ENCODE measurements around the gene NRDC. TPM values are rescaled to one million over a fixed set of nuclear protein-coding genes. Genes with fewer than 3 reads are reported as not detected.

NRDC gene
- total and polyA plus RNA-seq, 2 experiments from 2014 or later: 129 to 217 TPM

- peaks cover 36% of the 10 kb centered on the region for H3K79me2 ChIP-seq (replicated peaks; ENCODE audit: insufficient read depth)
- H3K36me3 ChIP-seq (ENCODE audit: insufficient read depth): peaks cover 10% of the 10 kb centered on the region
- TF ChIP-seq EZH2 (IDR thresholded peaks at IDR 0.05; ENCODE audit: low read depth, unreplicated experiment): no peak
- no peak for TF ChIP-seq POLR2AphosphoS5 (IDR thresholded peaks at IDR 0.05; ENCODE audit: low read depth)
- TF ChIP-seq ZNF331 (CRISPR knock-in tag; IDR thresholded peaks at IDR 0.05; ENCODE audit: low read depth): no peak
- Mint-ChIP-seq H3K36me3 (ENCODE audit: low read depth) (peaks cover 13% of the 10 kb centered on the region), H3K4me3 (no peak overlapping the region), H3K9me3 (no peaks in the 10 kb centered on the region), H3K27me3 (ENCODE audit: insufficient read depth, low read depth, poor library complexity) (peaks cover 2% of the 10 kb centered on the region), H3K27ac (no peak overlapping the region), H3K4me1 (peaks cover 17% of the 10 kb centered on the region)
- peaks cover 18% of the 10 kb centered on the region for H3K4me1 ChIP-seq (ENCODE audit: insufficient read depth)
- no peaks in the 10 kb centered on the region; the same call in 1 of the 2 replicates for H3K9me2 ChIP-seq (ENCODE audit: insufficient read depth)
- H3F3A ChIP-seq (replicated peaks; ENCODE audit: low read depth): no peaks in the 10 kb centered on the region
- H2AFZ ChIP-seq: no peak overlapping the region
- DNase-seq (ENCODE audit: low spot score): no peak
- H3K4me2 ChIP-seq: no peak overlapping the region
- H3K27me3 ChIP-seq (ENCODE audit: insufficient read depth): no peaks in the 10 kb centered on the region
- H4K20me1 ChIP-seq (replicated peaks; ENCODE audit: insufficient read depth): no peaks in the 10 kb centered on the region
- no peak overlapping the region for H3K27ac ChIP-seq (ENCODE audit: low read depth)
- no peak for ATAC-seq
- no peak overlapping the region for H3K4me3 ChIP-seq
These were observed 38.3 kb downstream of the NRDC start for GRCh38 chr1:51840182-51840581.

- Histone ChIP-seq H2AFZ (no peak overlapping the region), H3K9me2 (ENCODE audit: insufficient read depth) (no peaks in the 10 kb centered on the region), H3K4me3 (no peak overlapping the region), H3F3A (replicated peaks; ENCODE audit: low read depth) (no peaks in the 10 kb centered on the region), H3K27me3 (ENCODE audit: insufficient read depth) (no peaks in the 10 kb centered on the region), H4K20me1 (replicated peaks; ENCODE audit: insufficient read depth) (no peaks in the 10 kb centered on the region), H3K4me2 (no peak overlapping the region), H3K27ac (ENCODE audit: low read depth) (no peak overlapping the region), H3K79me2 (replicated peaks; ENCODE audit: insufficient read depth) (peaks cover 30% of the 10 kb centered on the region), H3K36me3 (ENCODE audit: insufficient read depth) (peaks cover 13% of the 10 kb centered on the region), H3K4me1 (ENCODE audit: insufficient read depth) (peaks cover 9% of the 10 kb centered on the region)
- Mint-ChIP-seq H3K4me3 (no peak overlapping the region), H3K27me3 (ENCODE audit: insufficient read depth, low read depth, poor library complexity) (no peaks in the 10 kb centered on the region), H3K4me1 (peaks cover 9% of the 10 kb centered on the region), H3K9me3 (no peaks in the 10 kb centered on the region), H3K36me3 (ENCODE audit: low read depth) (peaks cover 15% of the 10 kb centered on the region), H3K27ac (no peak overlapping the region)
- DNase-seq (ENCODE audit: low spot score) (no peak), ATAC-seq (no peak)
- TF ChIP-seq POLR2AphosphoS5 (IDR thresholded peaks at IDR 0.05; ENCODE audit: low read depth) (no peak), CTCF (conservative IDR thresholded peaks at IDR 0.05; ENCODE audit: low read depth in 2 of 2) (no peak), ZNF114 (CRISPR knock-in tag; IDR thresholded peaks at IDR 0.05) (no peak), JUNB (IDR thresholded peaks at IDR 0.05; ENCODE audit: unreplicated experiment) (no peak), ZNF331 (CRISPR knock-in tag; IDR thresholded peaks at IDR 0.05; ENCODE audit: low read depth) (no peak), EZH2phosphoT487 (IDR thresholded peaks at IDR 0.05; ENCODE audit: unreplicated experiment) (no peak), REST (IDR thresholded peaks at IDR 0.05; ENCODE audit: unreplicated experiment) (no peak), STAT1 (IDR thresholded peaks at IDR 0.05; ENCODE audit: unreplicated experiment) (no peak), EZH2 (IDR thresholded peaks at IDR 0.05; ENCODE audit: low read depth, unreplicated experiment) (no peak), NANOG (IDR thresholded peaks at IDR 0.05; ENCODE audit: borderline replicate concordance) (no peak), CREB1 (CRISPR knock-in tag; IDR thresholded peaks at IDR 0.05; ENCODE audit: low read depth) (no peak)
These were observed 39.4 kb downstream of the NRDC start for GRCh38 chr1:51839094-51839493.

Measured in GM23338 (cell line).